Stimulated activated CD8-positive, alpha-beta memory T cell treated with anti-CD3 and anti-CD28 coated beads, Interleukin-7, amount 100 ng/mL, for 1 hour (primary cell): ENCODE measurements around the gene TEX13A.
"Not testable (repeated sequence)": the region's sequence is repeated elsewhere in the genome, so short reads cannot be mapped to it uniquely, and the experiment has no call there.

Source experiments
- DNase-seq, 2 donors: peaks; one replicate each; pipeline ENCODE4 v3.0.0-alpha.2; 2020; ENCODE audit warnings: low read depth in 2 of 2

The TEX13A gene

GRCh38 chrX:105220636-105221035, at the start of gene TEX13A:
TSS of gene TEX13A (minus strand) at chrX:105220694. CDS start at chrX:105220397, 297 bp downstream.
- DNase-seq = no peak

- DNase-seq = no peak
These were observed 48.9 kb upstream of the TEX13A start for GRCh38 chrX:105269386-105269785.

DNA sequence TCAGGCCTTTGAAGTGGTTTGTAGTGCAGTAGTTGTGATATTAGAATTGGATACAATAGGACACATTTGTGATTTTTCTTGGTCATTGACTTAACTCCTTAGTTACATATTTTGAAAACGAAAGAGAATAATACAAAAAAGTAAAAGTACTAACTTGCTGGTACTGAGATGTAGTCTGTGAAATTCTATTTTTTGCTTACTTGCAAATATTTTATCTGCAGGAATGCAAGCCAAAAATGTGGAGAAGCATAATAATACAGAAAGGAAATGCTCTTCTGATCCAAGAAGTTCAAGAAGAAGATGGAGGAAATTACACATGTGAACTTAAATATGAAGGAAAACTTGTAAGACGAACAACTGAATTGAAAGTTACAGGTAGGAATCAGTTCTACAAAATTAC, 46.7 kb upstream of the TEX13A start:
- no peak for DNase-seq

- no peak for DNase-seq
These were observed 46.0 kb upstream of the TEX13A start for GRCh38 chrX:105266456-105266855.

- DNase-seq = no peak
These were observed 44.6 kb upstream of the TEX13A start for GRCh38 chrX:105265093-105265492.

- no peak for DNase-seq
These were observed 43.3 kb upstream of the TEX13A start for GRCh38 chrX:105263801-105264200.

GRCh38 chrX:105263171-105263570, 42.7 kb upstream of the TEX13A start:
- no peak for DNase-seq

- DNase-seq = no peak
These were observed 40.0 kb upstream of the TEX13A start for GRCh38 chrX:105260291-105261043.

GRCh38 chrX:105241056-105241455, 20.6 kb upstream of the TEX13A start:
- DNase-seq = no peak

DNA sequence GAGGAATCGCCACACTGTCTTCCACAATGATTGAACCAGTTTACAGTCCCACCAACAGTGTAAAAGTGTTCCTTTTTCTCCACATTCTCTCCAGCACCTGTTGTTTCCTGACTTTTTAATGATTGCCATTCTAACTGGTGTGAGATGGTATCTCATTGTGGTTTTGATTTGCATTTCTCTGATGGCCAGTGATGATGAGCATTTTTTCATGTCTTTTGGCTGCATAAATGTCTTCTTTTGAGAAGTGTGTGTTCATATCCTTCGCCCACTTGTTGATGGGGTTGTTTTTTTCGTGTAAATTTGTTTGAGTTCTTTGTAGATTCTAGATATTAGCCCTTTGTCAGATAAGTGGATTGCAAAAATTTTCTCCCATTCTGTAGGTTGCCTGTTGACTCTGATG, 16.9 kb upstream of the TEX13A start:
- not testable (repeated sequence) for DNase-seq

- no peak for DNase-seq
These were observed 8.7 kb upstream of the TEX13A start for GRCh38 chrX:105229146-105229545.

DNA sequence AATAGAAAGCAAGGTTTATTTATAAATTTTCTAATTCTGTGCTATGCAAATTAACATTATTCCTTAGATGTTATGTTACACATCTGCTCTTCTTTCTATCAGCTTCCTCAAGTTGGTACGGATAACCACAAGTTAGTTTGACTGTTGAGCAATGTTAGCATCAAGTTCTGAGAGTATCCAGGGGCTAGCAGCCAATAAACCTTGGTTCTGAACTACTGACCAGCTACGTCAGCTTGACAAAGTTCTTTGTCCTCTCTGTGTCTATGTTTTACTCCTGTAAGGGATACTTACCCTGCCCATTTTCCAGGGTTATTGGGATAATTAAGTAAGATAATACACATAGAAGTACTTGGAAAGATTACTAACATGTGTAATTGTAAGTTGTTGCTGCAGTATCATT, 8.1 kb upstream of the TEX13A start:
- no peak for DNase-seq

DNA sequence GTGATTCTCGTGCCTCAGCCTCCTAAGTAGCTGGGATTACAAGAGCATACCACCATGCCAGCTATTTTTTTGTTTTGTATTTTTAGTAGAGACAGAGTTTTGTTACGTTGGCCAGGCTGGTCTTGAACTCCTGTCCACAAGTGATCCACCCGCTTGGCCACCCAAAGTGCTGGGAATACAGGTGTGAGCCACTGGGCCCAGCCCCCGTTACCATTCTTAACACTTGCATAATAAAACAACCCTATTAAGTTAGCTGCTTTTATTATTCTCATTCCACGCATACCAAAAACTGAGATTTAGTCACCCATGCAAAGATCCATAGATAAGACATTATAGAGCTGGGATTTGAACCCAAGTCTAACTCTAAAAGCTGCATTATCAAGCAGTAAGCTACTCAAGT, 6.0 kb upstream of the TEX13A start:
- DNase-seq = no peak

- DNase-seq = no peak
These were observed 880 bp upstream of the TEX13A start for GRCh38 chrX:105221374-105221773.

- DNase-seq = no peak
These were observed 766 bp downstream of the TEX13A start for GRCh38 chrX:105219454-105220401.

DNA sequence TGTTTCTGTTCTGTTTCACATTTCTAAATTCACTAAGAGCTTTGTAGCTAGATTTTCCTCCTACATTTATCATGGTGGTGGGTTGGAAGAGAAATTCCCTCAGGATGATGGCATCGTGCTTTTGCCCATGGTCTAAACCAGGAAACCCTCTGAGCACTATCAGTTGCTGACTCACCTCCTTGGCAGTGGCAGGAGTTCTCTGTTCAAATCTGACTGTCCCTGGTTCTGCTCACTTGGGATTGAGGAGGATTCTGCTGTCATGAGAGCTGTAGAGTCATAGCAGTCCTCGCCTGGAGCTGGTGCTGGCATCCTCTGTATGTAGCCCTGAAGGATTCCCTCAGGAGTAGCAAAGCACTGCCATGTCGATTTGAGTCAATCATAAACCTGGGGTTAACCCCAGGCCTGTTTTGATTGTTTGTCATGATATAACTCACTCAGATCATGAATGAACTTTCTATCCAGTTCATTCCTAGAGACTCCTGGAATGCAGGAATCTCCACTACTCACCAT, 9.4 kb downstream of the TEX13A start:
- DNase-seq = no peak

GRCh38 chrX:105210258-105210657, 10.2 kb downstream of the TEX13A start:
- no peak for DNase-seq

GRCh38 chrX:105209406-105209805, 11.1 kb downstream of the TEX13A start:
- no peak for DNase-seq

DNA sequence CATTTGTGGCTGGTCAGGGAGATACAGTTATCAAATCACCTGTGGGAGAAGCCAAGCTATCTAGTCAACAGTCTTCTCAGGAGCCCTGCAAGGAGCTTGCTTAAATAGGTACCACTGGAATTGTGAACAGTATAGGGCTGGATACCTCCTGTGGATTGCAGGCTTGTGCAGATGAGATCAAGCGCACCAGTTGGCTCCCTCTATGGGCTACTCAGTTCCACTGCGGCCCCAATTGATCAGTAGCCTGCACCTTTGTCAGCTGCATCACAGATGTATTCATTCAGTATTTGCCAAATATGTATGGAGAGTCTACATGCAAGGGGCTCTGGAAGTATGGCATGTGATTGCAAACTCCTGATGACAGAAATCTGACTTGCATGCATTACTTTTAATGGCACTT, 28.6 kb downstream of the TEX13A start:
- no peak for DNase-seq

- DNase-seq = no peak
These were observed 30.1 kb downstream of the TEX13A start for GRCh38 chrX:105190252-105190853.

DNA sequence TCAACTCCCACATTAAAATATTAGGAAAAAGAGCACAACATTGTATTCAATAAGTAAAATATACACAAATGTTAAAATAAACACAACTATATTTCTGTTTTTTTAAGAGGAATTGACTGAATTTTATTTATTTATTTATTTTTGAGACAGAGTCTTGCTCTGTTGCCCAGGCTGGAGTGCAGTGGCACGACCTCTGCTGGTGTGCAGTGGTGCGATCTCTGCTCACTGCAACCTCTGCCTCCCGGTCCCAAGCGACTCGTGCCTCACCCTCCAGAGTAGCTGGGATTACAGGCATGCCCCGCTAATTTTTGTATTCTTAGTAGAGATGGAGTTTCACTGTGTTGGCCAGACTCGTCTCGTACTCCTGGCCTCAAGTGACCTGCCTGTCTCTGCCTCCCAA, 31.4 kb downstream of the TEX13A start:
- no peak for DNase-seq

GRCh38 chrX:105179644-105180043, 40.9 kb downstream of the TEX13A start:
- no peak for DNase-seq
